HFFc6 (cell line): Measurements from ENCODE around the gene ZNF570. TPM values are rescaled to one million over a fixed set of nuclear protein-coding genes. Genes with fewer than 3 reads are reported as not detected.

Experiments used
- DNase-seq: peaks from one replicate; pipeline ENCODE4 v3.0.0-alpha.2; 2018
- H3K27ac Mint-ChIP-seq: 2 replicates; pipeline ENCODE4 v1.8.0; 2020; ENCODE audit warnings: mild to moderate bottlenecking, mixed read lengths
- H3K27me3 Mint-ChIP-seq: 2 replicates; pipeline ENCODE4 v1.8.0; 2021; ENCODE audit warnings: mild to moderate bottlenecking, moderate library complexity, mixed read lengths; ENCODE audit not compliant: insufficient read depth
- H3K36me3 Mint-ChIP-seq: 2 replicates; pipeline ENCODE4 v1.8.0; 2021; ENCODE audit warnings: low read depth, mixed read lengths
- H3K4me1 Mint-ChIP-seq: 2 replicates; pipeline ENCODE4 v1.8.0; 2020; ENCODE audit warnings: low read depth, mixed read lengths
- H3K4me3 Mint-ChIP-seq: 2 replicates; pipeline ENCODE4 v1.8.0; 2020; ENCODE audit warnings: mild to moderate bottlenecking, moderate library complexity, mixed read lengths
- H3K9me3 Mint-ChIP-seq: 2 replicates; pipeline ENCODE4 v1.8.0; 2020; ENCODE audit warnings: mild to moderate bottlenecking, mixed read lengths
- CTCF ChIP-seq: fragments of 200-600 bp; sonication (generic); IDR thresholded peaks from 2 replicates; pipeline ENCODE4 v1.5.0; 2021; ENCODE audit warnings: antibody characterized with exemption, mild to moderate bottlenecking
- total RNA-seq, 6 experiments: library from RNA; stranded (reverse); fragmentation: NEBNext Ultra II Directional; extraction: Animal tissue kit (Norgen Biotek cat#: 25700); gene quantifications; 2 replicates in 1 of 6; 3 replicates in 5 of 6; pipeline ENCODE4 v1.2.3, GENCODE V29; 2021

Gene ZNF570
- total RNA-seq, 6 experiments from 2014 or later, result 1.8 to 4.9 (median 2.5) TPM

GRCh38 chr19:37467608-37468090, 1.5 kb upstream of the ZNF570 start:
- H3K4me1 Mint-ChIP-seq, result peaks cover 33% of the 10 kb centered on the region
- peak overlapping the region; percentile 96 for H3K27ac Mint-ChIP-seq
- H3K4me3 Mint-ChIP-seq, result peak overlapping the region; percentile 98
- H3K27me3 Mint-ChIP-seq, result peaks cover 2% of the 10 kb centered on the region
- H3K9me3 Mint-ChIP-seq, result peaks cover 45% of the 10 kb centered on the region
- DNase-seq, result no peak
- H3K36me3 Mint-ChIP-seq, result peaks cover 39% of the 10 kb centered on the region
- no peak for TF ChIP-seq CTCF

GRCh38 chr19:37470216-37470615, 1.1 kb downstream of the ZNF570 start:
- Mint-ChIP-seq H3K27me3 (peaks cover 2% of the 10 kb centered on the region), H3K27ac (no peak overlapping the region; the same call in 1 of the 2 replicates), H3K4me1 (peaks cover 33% of the 10 kb centered on the region), H3K9me3 (peaks cover 39% of the 10 kb centered on the region), H3K36me3 (peaks cover 32% of the 10 kb centered on the region), H3K4me3 (peak overlapping the region; percentile 94)
- TF ChIP-seq CTCF, result no peak
- no peak for DNase-seq

- Mint-ChIP-seq H3K27ac (no peak overlapping the region), H3K27me3 (no peaks in the 10 kb centered on the region; the same call in 1 of the 2 replicates), H3K9me3 (peaks cover 51% of the 10 kb centered on the region), H3K36me3 (peaks cover 43% of the 10 kb centered on the region), H3K4me3 (no peak overlapping the region), H3K4me1 (peaks cover 22% of the 10 kb centered on the region)
- DNase-seq, result no peak
- TF ChIP-seq CTCF, result no peak
Measured at GRCh38 chr19:37472165-37472564, 3.0 kb downstream of the ZNF570 start.

- H3K36me3 Mint-ChIP-seq, result peaks cover 64% of the 10 kb centered on the region
- H3K4me1 Mint-ChIP-seq, result no peaks in the 10 kb centered on the region
- no peak for TF ChIP-seq CTCF
- no peak for DNase-seq
- no peak overlapping the region for H3K27ac Mint-ChIP-seq
- no peak overlapping the region for H3K4me3 Mint-ChIP-seq
- H3K27me3 Mint-ChIP-seq, result no peaks in the 10 kb centered on the region
- peaks cover 94% of the 10 kb centered on the region for H3K9me3 Mint-ChIP-seq
Measured at GRCh38 chr19:37484406-37485168, 15.4 kb downstream of the ZNF570 start.

GRCh38 chr19:37492213-37492612, 23.1 kb downstream of the ZNF570 start:
- H3K27ac Mint-ChIP-seq, result no peak overlapping the region
- no peak overlapping the region for H3K4me3 Mint-ChIP-seq
- no peak for DNase-seq
- peaks cover 22% of the 10 kb centered on the region for H3K36me3 Mint-ChIP-seq
- peaks cover 89% of the 10 kb centered on the region for H3K9me3 Mint-ChIP-seq
- H3K27me3 Mint-ChIP-seq, result no peaks in the 10 kb centered on the region
- no peaks in the 10 kb centered on the region for H3K4me1 Mint-ChIP-seq
- no peak for TF ChIP-seq CTCF
